H9 (cell line): ENCODE measurements around the gene POFUT1. TPM values are rescaled to one million over a fixed set of nuclear protein-coding genes. Genes with fewer than 3 reads are reported as not detected.

Experiments used
- DNase-seq: peaks from one replicate; pipeline ENCODE4 v3.0.0-alpha.2; 2017
- H2AFZ ChIP-seq: one replicate; pipeline ENCODE4 v1.6.1; 2013; ENCODE audit warnings: mild to moderate bottlenecking, low read length, control low read depth, moderate library complexity
- H2AK5ac ChIP-seq: 2 replicates; pipeline ENCODE4 v1.6.1; 2013; ENCODE audit warnings: low read length, control low read depth, mixed read lengths; ENCODE audit not compliant: insufficient read length
- H2BK120ac ChIP-seq: one replicate; pipeline ENCODE4 v1.6.1; 2013; ENCODE audit warnings: low read depth, mild to moderate bottlenecking, low read length, control low read depth, inconsistent platforms; ENCODE audit not compliant: poor library complexity, severe bottlenecking
- H2BK12ac ChIP-seq: 2 replicates; pipeline ENCODE4 v1.6.1; 2013; ENCODE audit warnings: low read length, control low read depth, mixed read lengths, low read depth; ENCODE audit not compliant: insufficient read length
- H2BK15ac ChIP-seq: 2 replicates; pipeline ENCODE4 v1.6.1; 2013; ENCODE audit warnings: low read depth, low read length, control low read depth
- H2BK20ac ChIP-seq: one replicate; pipeline ENCODE4 v1.6.1; 2013; ENCODE audit warnings: low read depth, mild to moderate bottlenecking, low read length, control low read depth, inconsistent platforms; ENCODE audit not compliant: poor library complexity, severe bottlenecking
- H2BK5ac ChIP-seq: 2 replicates; pipeline ENCODE4 v1.6.1; 2013; ENCODE audit warnings: low read length, control low read depth, mixed read lengths; ENCODE audit not compliant: insufficient read length
- H3K14ac ChIP-seq: 2 replicates; pipeline ENCODE4 v1.6.1; 2013; ENCODE audit warnings: low read length, control low read depth; ENCODE audit not compliant: insufficient read depth
- H3K18ac ChIP-seq: 2 replicates; pipeline ENCODE4 v1.6.1; 2013; ENCODE audit warnings: low read depth, mild to moderate bottlenecking, mixed read lengths, low read length, control low read depth; ENCODE audit not compliant: insufficient read length
- H3K23ac ChIP-seq: 2 replicates; pipeline ENCODE4 v1.6.1; 2013; ENCODE audit warnings: low read length, control low read depth, mixed read lengths, low read depth; ENCODE audit not compliant: insufficient read length
- H3K23me2 ChIP-seq: 2 replicates; pipeline ENCODE4 v1.6.1; 2013; ENCODE audit warnings: low read depth, mild to moderate bottlenecking, mixed read lengths, low read length, control low read depth; ENCODE audit not compliant: insufficient read length, poor library complexity, severe bottlenecking
- H3K27ac ChIP-seq: 2 replicates; pipeline ENCODE4 v1.5.1; 2013; ENCODE audit warnings: low read length, control low read depth, mixed read lengths, low read depth; ENCODE audit not compliant: insufficient read length
- H3K27me3 ChIP-seq: 2 replicates; pipeline ENCODE4 v1.6.1; 2013; ENCODE audit warnings: low read length, control low read depth, inconsistent platforms; ENCODE audit not compliant: insufficient read depth
- H3K4ac ChIP-seq: 2 replicates; pipeline ENCODE4 v1.6.1; 2013; ENCODE audit warnings: low read depth, mild to moderate bottlenecking, control low read depth, inconsistent platforms, low read length, moderate library complexity
- H3K4me1 ChIP-seq: 2 replicates; pipeline ENCODE4 v1.6.1; 2013; ENCODE audit warnings: low read length, control low read depth, inconsistent platforms; ENCODE audit not compliant: insufficient read depth
- H3K4me2 ChIP-seq: 2 replicates; pipeline ENCODE4 v1.6.1; 2013; ENCODE audit warnings: low read length, control low read depth, mixed read lengths; ENCODE audit not compliant: insufficient read length, insufficient read depth
- H3K56ac ChIP-seq: 2 replicates; pipeline ENCODE4 v1.6.1; 2013; ENCODE audit warnings: low read depth, mild to moderate bottlenecking, mixed read lengths, low read length, control low read depth; ENCODE audit not compliant: insufficient read length
- H3K79me1 ChIP-seq: 2 replicates; pipeline ENCODE4 v1.6.1; 2013; ENCODE audit warnings: low read depth, mild to moderate bottlenecking, moderate library complexity, low read length, control low read depth, inconsistent platforms; ENCODE audit not compliant: insufficient read depth, poor library complexity, severe bottlenecking
- H3K79me2 ChIP-seq: 2 replicates; pipeline ENCODE4 v1.6.1; 2013; ENCODE audit warnings: low read length, control low read depth, inconsistent platforms; ENCODE audit not compliant: insufficient read depth
- H3K9ac ChIP-seq: 2 replicates; pipeline ENCODE4 v1.6.1; 2013; ENCODE audit warnings: low read length, control low read depth, mixed read lengths; ENCODE audit not compliant: insufficient read length; ENCODE audit errors: extremely low read depth
- H3K9me3 ChIP-seq: one replicate; pipeline ENCODE4 v1.6.1; 2013; ENCODE audit warnings: low read depth, low read length, inconsistent platforms; ENCODE audit not compliant: control insufficient read depth
- H3T11ph ChIP-seq: one replicate; pipeline ENCODE4 v1.6.1; 2013; ENCODE audit warnings: mild to moderate bottlenecking, low read length, control low read depth, inconsistent platforms
- H4K20me1 ChIP-seq: one replicate; pipeline ENCODE4 v1.6.1; 2013; ENCODE audit not compliant: control insufficient read depth, insufficient read length, insufficient read depth
- H4K5ac ChIP-seq: 2 replicates; pipeline ENCODE4 v1.6.1; 2013; ENCODE audit warnings: low read depth, mild to moderate bottlenecking, mixed read lengths, low read length, control low read depth; ENCODE audit not compliant: insufficient read length
- H4K8ac ChIP-seq: replicated peaks from 2 replicates; pipeline ENCODE4 v1.6.1; 2013; ENCODE audit warnings: low read length, control low read depth, mixed read lengths, low read depth; ENCODE audit not compliant: insufficient read length
- H4K91ac ChIP-seq: 2 replicates; pipeline ENCODE4 v1.6.1; 2013; ENCODE audit warnings: low read depth, mild to moderate bottlenecking, moderate library complexity, mixed read lengths, low read length, control low read depth; ENCODE audit not compliant: insufficient read length
- H3K27ac Mint-ChIP-seq, 3 experiments: 2 replicates in 2 of 3; 3 replicates in 1 of 3; pipeline ENCODE4 v1.8.0; 2020 to 2021; ENCODE audit warnings: mixed read lengths in 3 of 3, mild to moderate bottlenecking in 1 of 3, moderate library complexity in 1 of 3
- H3K27me3 Mint-ChIP-seq: 2 replicates; pipeline ENCODE4 v1.8.0; 2021; ENCODE audit warnings: low read depth, mild to moderate bottlenecking, moderate library complexity, mixed read lengths
- H3K36me3 Mint-ChIP-seq, 3 experiments: 2 replicates in 2 of 3; 3 replicates in 1 of 3; pipeline ENCODE4 v1.8.0; 2020 to 2021; ENCODE audit warnings: low read depth in 3 of 3, mixed read lengths in 3 of 3; ENCODE audit not compliant: insufficient read depth in 1 of 3
- H3K4me1 Mint-ChIP-seq, 2 experiments: 2 replicates each; pipeline ENCODE4 v1.8.0; 2020; ENCODE audit warnings: mixed read lengths in 2 of 2
- H3K4me3 Mint-ChIP-seq, 2 experiments: 2 replicates in 1 of 2; 3 replicates in 1 of 2; pipeline ENCODE4 v1.8.0; 2020 to 2021; ENCODE audit warnings: mild to moderate bottlenecking in 2 of 2, mixed read lengths in 2 of 2, moderate library complexity in 1 of 2
- H3K9me3 Mint-ChIP-seq, 2 experiments: 2 replicates in 1 of 2; 3 replicates in 1 of 2; pipeline ENCODE4 v1.8.0; 2020; ENCODE audit warnings: mild to moderate bottlenecking in 2 of 2, mixed read lengths in 2 of 2, moderate library complexity in 1 of 2
- WGBS: extraction: QIAGEN DNeasy Blood & Tissue Kit; methylation state at CpG from one replicate; pipeline ENCODE4 v1.1.7; 2013; ENCODE audit warnings: missing lambda C conversion rate, low lambda C conversion rate, mixed read lengths; ENCODE audit not compliant: insufficient read length; ENCODE audit errors: extremely low coverage; 5-methylcytosine and 5-hydroxymethylcytosine counted together
- total RNA-seq: library from RNA; stranded (reverse); gene quantifications from 2 replicates; pipeline ENCODE4 v1.2.1, GENCODE V29; 2021
- TF ChIP-seq, protein P1 (sequence below): fragments of 200-600 bp; sonication (generic); conservative IDR thresholded peaks from 3 replicates; pipeline ENCODE4 v1.8.0; 2021; ENCODE audit warnings: antibody characterized with exemption, mild to moderate bottlenecking

Gene POFUT1
- total RNA-seq, 1 experiment from 2014 or later, result 41.2 TPM

DNA sequence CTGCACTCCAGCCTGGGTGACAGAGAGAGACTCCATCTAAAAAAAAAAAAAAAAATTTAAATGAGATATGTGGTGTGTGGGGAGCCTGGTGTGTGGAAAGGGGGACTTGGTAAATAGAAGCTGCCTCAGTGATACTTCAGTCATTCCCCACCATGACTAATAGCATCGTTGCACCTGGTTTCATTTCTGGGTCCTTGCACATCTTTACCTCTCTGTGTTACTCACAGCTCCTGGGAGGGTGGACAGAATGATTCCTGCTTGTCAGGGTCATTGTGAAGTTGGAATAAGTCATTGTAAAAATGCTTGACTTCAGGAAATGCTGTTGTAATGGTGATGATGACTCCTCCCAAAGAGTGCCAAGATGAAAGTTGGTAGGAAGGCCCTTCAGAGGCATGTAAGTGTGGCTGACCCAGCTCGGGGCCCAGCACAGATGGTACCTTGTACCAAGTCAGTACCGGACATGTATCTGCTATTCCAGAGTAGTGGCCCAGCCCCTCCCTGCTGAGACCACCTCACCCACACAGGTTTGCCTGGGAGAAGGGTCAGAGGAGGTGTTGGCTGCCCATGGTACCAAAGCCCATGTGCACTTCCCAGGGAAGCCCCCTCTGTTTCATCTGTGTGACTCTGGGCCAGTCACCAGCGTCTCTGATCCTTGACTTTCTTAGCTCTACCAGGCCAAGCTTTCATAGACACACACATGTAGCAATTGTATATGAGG is 48.6 kb upstream of the POFUT1 start:
- no peak for DNase-seq
- H3K4me1 Mint-ChIP-seq, result peaks cover 2 to 7% of the 10 kb centered on the region in 2 experiments; a peak in 3 of 4 replicates
- Histone ChIP-seq H2BK20ac (no peak overlapping the region), H3K4me1 (no peaks in the 10 kb centered on the region), H2AFZ (no peak overlapping the region), H3K9ac (no peak overlapping the region), H4K20me1 (no peaks in the 10 kb centered on the region), H2BK5ac (no peak overlapping the region), H4K91ac (no peak overlapping the region), H2BK12ac (no peak overlapping the region), H2BK15ac (no peak overlapping the region), H3K14ac (no peak overlapping the region), H3K4ac (no peak overlapping the region), H3K18ac (no peak overlapping the region), H3K56ac (no peak overlapping the region), H4K5ac (no peak overlapping the region), H3K23me2 (no peaks in the 10 kb centered on the region), H4K8ac (no peak overlapping the region), H3K79me1 (no peaks in the 10 kb centered on the region), H3K27ac (no peak overlapping the region), H2BK120ac (no peak overlapping the region), H3K4me2 (no peak overlapping the region), H2AK5ac (no peak overlapping the region), H3T11ph (no peak overlapping the region), H3K23ac (no peak overlapping the region), H3K27me3 (no peaks in the 10 kb centered on the region), H3K79me2 (no peaks in the 10 kb centered on the region), H3K9me3 (no peaks in the 10 kb centered on the region)
- H3K36me3 Mint-ChIP-seq, result peaks cover 29 to 78% (median 64%) of the 10 kb centered on the region in 3 experiments; a peak in 6 of 7 replicates
- TF ChIP-seq, protein P1, sequence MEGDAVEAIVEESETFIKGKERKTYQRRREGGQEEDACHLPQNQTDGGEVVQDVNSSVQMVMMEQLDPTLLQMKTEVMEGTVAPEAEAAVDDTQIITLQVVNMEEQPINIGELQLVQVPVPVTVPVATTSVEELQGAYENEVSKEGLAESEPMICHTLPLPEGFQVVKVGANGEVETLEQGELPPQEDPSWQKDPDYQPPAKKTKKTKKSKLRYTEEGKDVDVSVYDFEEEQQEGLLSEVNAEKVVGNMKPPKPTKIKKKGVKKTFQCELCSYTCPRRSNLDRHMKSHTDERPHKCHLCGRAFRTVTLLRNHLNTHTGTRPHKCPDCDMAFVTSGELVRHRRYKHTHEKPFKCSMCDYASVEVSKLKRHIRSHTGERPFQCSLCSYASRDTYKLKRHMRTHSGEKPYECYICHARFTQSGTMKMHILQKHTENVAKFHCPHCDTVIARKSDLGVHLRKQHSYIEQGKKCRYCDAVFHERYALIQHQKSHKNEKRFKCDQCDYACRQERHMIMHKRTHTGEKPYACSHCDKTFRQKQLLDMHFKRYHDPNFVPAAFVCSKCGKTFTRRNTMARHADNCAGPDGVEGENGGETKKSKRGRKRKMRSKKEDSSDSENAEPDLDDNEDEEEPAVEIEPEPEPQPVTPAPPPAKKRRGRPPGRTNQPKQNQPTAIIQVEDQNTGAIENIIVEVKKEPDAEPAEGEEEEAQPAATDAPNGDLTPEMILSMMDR, result no peak
- WGBS, result no CpG with 5 or more reads among the region's 4 CpGs
- H3K4me3 Mint-ChIP-seq, result no peak overlapping the region
- no peak overlapping the region for H3K27ac Mint-ChIP-seq
- H3K9me3 Mint-ChIP-seq, result no peaks in the 10 kb centered on the region
- no peaks in the 10 kb centered on the region for H3K27me3 Mint-ChIP-seq
